GM12878 (cell line): ENCODE measurements around the gene GMDS. TPM values are rescaled to one million over a fixed set of nuclear protein-coding genes. Genes with fewer than 3 reads are reported as not detected.

Experiments used
- ATAC-seq: fragments of 200-7000 bp; cut with Tn5 transposase; 3 replicates; pipeline ENCODE4 v1.9.1; 2020; ENCODE audit warnings: mild to moderate bottlenecking, moderate library complexity
- BruUV-seq: library from RNA; stranded (reverse); fragments of 400-500 nt; replicated peaks from 2 replicates; lab custom pipeline; 2021; lab: Mats Ljungman, UMichigan
- CTCF ChIA-PET: fragments of 300-600 bp; sonication (Branson Sonifier 250); formaldehyde crosslinking; extraction: SDS; loops from one replicate; lab custom pipeline; 2021; ENCODE audit warnings: inconsistent platforms; lab: Yijun Ruan, JAX
- POLR2A ChIA-PET: fragments of 350-600 bp; formaldehyde crosslinking; extraction: SDS; loops from one replicate; lab custom pipeline; 2021; ENCODE audit warnings: inconsistent platforms; lab: Charles Lee
- RAD21 ChIA-PET: fragments of 300-600 bp; sonication (Branson Sonifier 250); formaldehyde crosslinking; loops from one replicate; lab custom pipeline; 2023; ENCODE audit warnings: antibody characterized with exemption; ENCODE audit not compliant: unreplicated experiment; lab: Charles Lee
- SMC1A ChIA-PET: fragments of 300-600 bp; sonication (Branson Sonifier 250); formaldehyde crosslinking; loops from one replicate; lab custom pipeline; 2023; ENCODE audit not compliant: unreplicated experiment, uncharacterized antibody; lab: Charles Lee
- DNase-seq: peaks from one replicate; pipeline ENCODE4 v3.0.0-alpha.2; 2011; ENCODE audit warnings: low read depth, low spot score
- FAIRE-seq: peaks from 3 replicates; lab custom pipeline; 2011; peaks lifted over from hg19 to GRCh38; lab: Jason Lieb, UNC
- H2AFZ ChIP-seq: 2 replicates; pipeline ENCODE4 v1.6.0; 2011; ENCODE audit warnings: low read depth, low read length, control low read depth; ENCODE audit not compliant: control insufficient read depth
- H3K27ac ChIP-seq: 2 replicates; pipeline ENCODE4 v1.5.1; 2011; ENCODE audit warnings: control low read depth; ENCODE audit not compliant: control insufficient read depth, insufficient read depth
- H3K27me3 ChIP-seq, 2 experiments: replicated peaks in 1 of 2; 2 replicates each; pipeline versions ENCODE4 v1.6.0 to v1.6.1; 2011; ENCODE audit warnings: low read length in 1 of 2; ENCODE audit not compliant: control insufficient read depth in 2 of 2, insufficient read depth in 2 of 2
- H3K36me3 ChIP-seq, 2 experiments: 2 replicates each; pipeline ENCODE4 v1.5.1; 2011; ENCODE audit warnings: low read length in 1 of 2; ENCODE audit not compliant: control insufficient read depth in 2 of 2, insufficient read depth in 2 of 2
- H3K4me1 ChIP-seq: 2 replicates; pipeline ENCODE4 v1.6.1; 2011; ENCODE audit warnings: mild to moderate bottlenecking, low read length, moderate library complexity, mixed read lengths; ENCODE audit not compliant: control insufficient read depth, insufficient read depth
- H3K4me2 ChIP-seq: 2 replicates; pipeline ENCODE4 v1.6.0; 2011; ENCODE audit warnings: control low read depth; ENCODE audit not compliant: control insufficient read depth, insufficient read depth
- H3K4me3 ChIP-seq: fragments of 200-600 bp; sonication (generic); 2 replicates; pipeline ENCODE4 v1.5.1; 2016
- H3K79me2 ChIP-seq: 2 replicates; pipeline ENCODE4 v1.6.0; 2011; ENCODE audit warnings: low read length; ENCODE audit not compliant: control insufficient read depth, insufficient read depth
- H3K9ac ChIP-seq: 2 replicates; pipeline ENCODE4 v1.8.0; 2011; ENCODE audit warnings: low read length, control low read depth, mixed read lengths; ENCODE audit not compliant: control insufficient read depth, insufficient read depth
- H3K9me3 ChIP-seq: replicated peaks from 3 replicates; pipeline ENCODE4 v1.5.1; 2011; ENCODE audit warnings: mild to moderate bottlenecking, low read length; ENCODE audit not compliant: control insufficient read depth, insufficient read depth
- H4K20me1 ChIP-seq: 2 replicates; pipeline ENCODE4 v1.6.0; 2011; ENCODE audit not compliant: control insufficient read depth, insufficient read depth
- BHLHE40 ChIP-seq, 2 experiments: fragments of 450-650 bp in 1 of 2; IDR thresholded peaks; 2 replicates each; pipeline ENCODE4 v1.6.1; 2011 to 2017; ENCODE audit warnings: low read depth in 2 of 2, borderline replicate concordance in 1 of 2, improper control_type of control experiment in 1 of 2, low read length in 1 of 2, mild to moderate bottlenecking in 1 of 2
- GATAD2B ChIP-seq: fragments of 450-650 bp; conservative IDR thresholded peaks from 2 replicates; pipeline ENCODE4 v1.6.1; 2017; ENCODE audit warnings: low read depth, mild to moderate bottlenecking, moderate library complexity
- JUNB ChIP-seq: IDR thresholded peaks from 2 replicates; pipeline ENCODE4 v1.6.1; 2016; ENCODE audit warnings: antibody characterized with exemption, mild to moderate bottlenecking
- KLF5 ChIP-seq: fragments of 450-650 bp; IDR thresholded peaks from 2 replicates; pipeline ENCODE4 v1.6.1; 2014; ENCODE audit warnings: mild to moderate bottlenecking; ENCODE audit not compliant: partially characterized antibody
- LARP7 ChIP-seq: fragments of 450-650 bp; IDR thresholded peaks from 2 replicates; pipeline ENCODE4 v1.6.1; 2017; ENCODE audit warnings: mild to moderate bottlenecking
- MEF2A ChIP-seq: IDR thresholded peaks from 2 replicates; pipeline ENCODE4 v1.6.1; 2011; ENCODE audit warnings: low read depth, mild to moderate bottlenecking, low read length, moderate library complexity; ENCODE audit not compliant: insufficient read depth
- MEF2B ChIP-seq: fragments of 450-650 bp; IDR thresholded peaks from 2 replicates; pipeline ENCODE4 v1.6.1; 2018; ENCODE audit warnings: mild to moderate bottlenecking, moderate library complexity; ENCODE audit not compliant: partially characterized antibody, poor library complexity, severe bottlenecking
- MTA3 ChIP-seq: IDR thresholded peaks from 2 replicates; pipeline ENCODE4 v1.6.1; 2012; ENCODE audit warnings: low read length, inconsistent platforms, borderline replicate concordance
- MXI1 ChIP-seq: fragments of 150-350 bp; IDR thresholded peaks from 2 replicates; pipeline ENCODE4 v1.6.1; 2011; ENCODE audit warnings: low read depth, mild to moderate bottlenecking, inconsistent platforms, low read length, improper control_type of control experiment
- NBN ChIP-seq: fragments of 450-650 bp; IDR thresholded peaks from 2 replicates; pipeline ENCODE4 v1.6.1; 2016
- NFIC ChIP-seq: IDR thresholded peaks from 2 replicates; pipeline ENCODE4 v1.6.1; 2012; ENCODE audit warnings: low read depth, mild to moderate bottlenecking, inconsistent platforms, low read length, moderate library complexity
- RAD51 ChIP-seq: fragments of 450-650 bp; IDR thresholded peaks from 2 replicates; pipeline ENCODE4 v1.6.1; 2016; ENCODE audit warnings: moderate library complexity, mild to moderate bottlenecking, inconsistent platforms
- RCOR1 ChIP-seq: conservative IDR thresholded peaks from 2 replicates; pipeline ENCODE4 v1.6.1; 2012; ENCODE audit warnings: low read depth, low read length, improper control_type of control experiment
- SMC3 ChIP-seq: IDR thresholded peaks from 2 replicates; pipeline ENCODE4 v1.6.1; 2011; ENCODE audit warnings: low read length, improper control_type of control experiment, borderline replicate concordance
- TAF1 ChIP-seq: IDR thresholded peaks from 2 replicates; pipeline ENCODE4 v1.6.1; 2011; ENCODE audit warnings: mild to moderate bottlenecking, low read depth, low read length, borderline replicate concordance
- TCF7 ChIP-seq: IDR thresholded peaks from 2 replicates; pipeline ENCODE4 v1.6.1; 2014; ENCODE audit warnings: antibody characterized with exemption, borderline replicate concordance
- ZNF622 ChIP-seq: fragments of 450-650 bp; IDR thresholded peaks from 2 replicates; pipeline ENCODE4 v1.6.1; 2017; ENCODE audit warnings: mild to moderate bottlenecking, inconsistent platforms
- WGBS: methylation state at CpG from one replicate; pipeline ENCODE4 v1.1.6; 2016; ENCODE audit warnings: low lambda C conversion rate; ENCODE audit not compliant: insufficient replicate concordance, insufficient coverage; ENCODE audit errors: missing lambda C conversion rate; 5-methylcytosine and 5-hydroxymethylcytosine counted together
- in situ Hi-C: fragments of 300-500 bp; cut with MboI; formaldehyde crosslinking; loops from 9 replicates; pipeline ENCODE4 v1.14.3; 2018; ENCODE audit warnings: mixed read lengths
- intact Hi-C: fragments of 100-400 bp; cut with micrococcal nuclease; formaldehyde crosslinking; loops from one replicate; pipeline ENCODE4 v1.14.2; 2022; ENCODE audit not compliant: unreplicated experiment
- polyA plus RNA-seq, 11 experiments: library from polyadenylated mRNA; depleted of rRNA in 4 of 11; unstranded in 6 of 11; stranded (reverse) in 5 of 11; fragments of >200 nt; fragmentation: Nextera tagmentation in 4 of 11; fragmentation: Illumina TruSeq in 1 of 11; extraction: Ambion mirVana in 4 of 11; extraction: Trizol in 1 of 11; gene quantifications; 1 replicate in 1 of 11; 2 replicates in 10 of 11; pipeline versions ENCODE4 v1.2.1 to v1.2.3, GENCODE V29; 2011 to 2016; ENCODE audit warnings: inconsistent platforms in 2 of 11, missing spikeins in 2 of 11, low read depth in 1 of 11
- total RNA-seq, 4 experiments: library from RNA; depleted of rRNA in 3 of 4; stranded (reverse); fragments of >200 nt in 3 of 4; fragmentation: Illumina TruSeq in 1 of 4; extraction: Trizol in 1 of 4; gene quantifications; 2 replicates each; pipeline versions ENCODE4 v1.2.1 to v1.2.3, GENCODE V29; 2013 to 2021
- TF ChIP-seq, protein P1 (sequence below): fragments of 450-650 bp; IDR thresholded peaks from 2 replicates; pipeline ENCODE4 v1.6.1; 2017; ENCODE audit warnings: borderline replicate concordance
- TF ChIP-seq, protein P2 (sequence below): fragments of 450-650 bp; IDR thresholded peaks from 2 replicates; pipeline ENCODE4 v1.6.1; 2017; ENCODE audit warnings: mild to moderate bottlenecking, moderate library complexity
- TF ChIP-seq, protein P3 (sequence below): fragments of 450-650 bp; IDR thresholded peaks from 2 replicates; pipeline ENCODE4 v1.6.1; 2016; ENCODE audit warnings: mild to moderate bottlenecking

GMDS gene
- total and polyA plus RNA-seq, 10 of the 15 experiments (the other 5 are each of a cell fraction or from before 2014, with no cell fraction given): 0.61 to 53.8 (median 29.3) TPM

DNA sequence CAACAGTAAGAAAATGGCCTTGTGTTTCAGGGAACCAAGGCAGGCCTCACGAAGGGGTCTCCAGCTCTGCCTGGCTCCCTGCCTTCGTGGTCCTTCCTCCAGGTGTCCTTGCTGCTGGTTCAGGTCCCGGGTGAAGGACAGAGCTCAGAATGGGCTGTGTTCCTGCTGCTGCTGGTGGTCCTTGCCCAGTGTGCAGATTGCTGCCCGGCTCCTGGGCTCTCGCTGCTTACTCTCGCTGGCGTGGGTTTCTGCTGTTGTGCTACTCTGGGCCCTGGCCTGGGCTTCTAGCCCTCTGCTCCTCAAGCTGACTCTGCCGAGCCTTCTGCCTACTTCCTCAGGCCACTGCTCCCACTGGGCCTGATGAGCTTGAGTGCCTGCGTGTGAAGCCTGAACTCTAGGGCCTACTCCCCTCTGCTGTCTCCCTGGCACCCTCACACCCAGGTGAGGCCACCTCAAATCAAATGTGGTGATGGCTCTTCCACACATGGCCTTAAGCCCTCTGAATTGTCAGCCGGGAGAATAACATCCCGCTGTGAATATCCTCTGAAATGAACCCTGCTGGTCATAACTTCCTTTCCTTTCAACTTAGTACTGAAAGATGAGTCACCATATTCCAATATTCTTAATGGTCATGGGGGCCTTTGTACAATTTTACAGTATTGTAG, 464.1 kb downstream of the GMDS start:
- no peak for ATAC-seq
- intact Hi-C loops: no loop called here

More for the DNA sequence above, 464.1 kb downstream of the GMDS start:
- FAIRE-seq (no peak), DNase-seq (no peak)
- H4K20me1 ChIP-seq: no peaks in the 10 kb centered on the region
- no peaks in the 10 kb centered on the region for H3K4me1 ChIP-seq
- CTCF ChIA-PET: no interaction called here
- POLR2A ChIA-PET: no interaction called here
- in situ Hi-C loops: no loop called here
- no peaks in the 10 kb centered on the region for H3K79me2 ChIP-seq
- H3K27me3 ChIP-seq: no peaks in the 10 kb centered on the region
- BruUV-seq: no TSS peak
- no peak overlapping the region for H3K27ac ChIP-seq
- H3K4me3 ChIP-seq: no peak overlapping the region
- SMC1A ChIA-PET: no interaction called here
- TF ChIP-seq TCF7 (no peak), LARP7 (no peak), BHLHE40 (IDR thresholded peaks at IDR 0.05; ENCODE audit: borderline replicate concordance in 1 of 2, low read depth in 2 of 2, low read length in 1 of 2) (no peak), TAF1 (no peak), MXI1 (no peak), JUNB (no peak), NFIC (no peak), MTA3 (no peak), KLF5 (no peak), RCOR1 (no peak), RAD51 (no peak), MEF2A (no peak), MEF2B (no peak), ZNF622 (no peak), NBN (no peak), SMC3 (no peak), GATAD2B (no peak)
- TF ChIP-seq, protein P1, sequence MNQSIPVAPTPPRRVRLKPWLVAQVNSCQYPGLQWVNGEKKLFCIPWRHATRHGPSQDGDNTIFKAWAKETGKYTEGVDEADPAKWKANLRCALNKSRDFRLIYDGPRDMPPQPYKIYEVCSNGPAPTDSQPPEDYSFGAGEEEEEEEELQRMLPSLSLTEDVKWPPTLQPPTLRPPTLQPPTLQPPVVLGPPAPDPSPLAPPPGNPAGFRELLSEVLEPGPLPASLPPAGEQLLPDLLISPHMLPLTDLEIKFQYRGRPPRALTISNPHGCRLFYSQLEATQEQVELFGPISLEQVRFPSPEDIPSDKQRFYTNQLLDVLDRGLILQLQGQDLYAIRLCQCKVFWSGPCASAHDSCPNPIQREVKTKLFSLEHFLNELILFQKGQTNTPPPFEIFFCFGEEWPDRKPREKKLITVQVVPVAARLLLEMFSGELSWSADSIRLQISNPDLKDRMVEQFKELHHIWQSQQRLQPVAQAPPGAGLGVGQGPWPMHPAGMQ: no peak
- TF ChIP-seq, protein P2, sequence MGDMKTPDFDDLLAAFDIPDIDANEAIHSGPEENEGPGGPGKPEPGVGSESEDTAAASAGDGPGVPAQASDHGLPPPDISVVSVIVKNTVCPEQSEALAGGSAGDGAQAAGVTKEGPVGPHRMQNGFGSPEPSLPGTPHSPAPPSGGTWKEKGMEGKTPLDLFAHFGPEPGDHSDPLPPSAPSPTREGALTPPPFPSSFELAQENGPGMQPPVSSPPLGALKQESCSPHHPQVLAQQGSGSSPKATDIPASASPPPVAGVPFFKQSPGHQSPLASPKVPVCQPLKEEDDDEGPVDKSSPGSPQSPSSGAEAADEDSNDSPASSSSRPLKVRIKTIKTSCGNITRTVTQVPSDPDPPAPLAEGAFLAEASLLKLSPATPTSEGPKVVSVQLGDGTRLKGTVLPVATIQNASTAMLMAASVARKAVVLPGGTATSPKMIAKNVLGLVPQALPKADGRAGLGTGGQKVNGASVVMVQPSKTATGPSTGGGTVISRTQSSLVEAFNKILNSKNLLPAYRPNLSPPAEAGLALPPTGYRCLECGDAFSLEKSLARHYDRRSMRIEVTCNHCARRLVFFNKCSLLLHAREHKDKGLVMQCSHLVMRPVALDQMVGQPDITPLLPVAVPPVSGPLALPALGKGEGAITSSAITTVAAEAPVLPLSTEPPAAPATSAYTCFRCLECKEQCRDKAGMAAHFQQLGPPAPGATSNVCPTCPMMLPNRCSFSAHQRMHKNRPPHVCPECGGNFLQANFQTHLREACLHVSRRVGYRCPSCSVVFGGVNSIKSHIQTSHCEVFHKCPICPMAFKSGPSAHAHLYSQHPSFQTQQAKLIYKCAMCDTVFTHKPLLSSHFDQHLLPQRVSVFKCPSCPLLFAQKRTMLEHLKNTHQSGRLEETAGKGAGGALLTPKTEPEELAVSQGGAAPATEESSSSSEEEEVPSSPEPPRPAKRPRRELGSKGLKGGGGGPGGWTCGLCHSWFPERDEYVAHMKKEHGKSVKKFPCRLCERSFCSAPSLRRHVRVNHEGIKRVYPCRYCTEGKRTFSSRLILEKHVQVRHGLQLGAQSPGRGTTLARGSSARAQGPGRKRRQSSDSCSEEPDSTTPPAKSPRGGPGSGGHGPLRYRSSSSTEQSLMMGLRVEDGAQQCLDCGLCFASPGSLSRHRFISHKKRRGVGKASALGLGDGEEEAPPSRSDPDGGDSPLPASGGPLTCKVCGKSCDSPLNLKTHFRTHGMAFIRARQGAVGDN: no peak
- TF ChIP-seq, protein P3, sequence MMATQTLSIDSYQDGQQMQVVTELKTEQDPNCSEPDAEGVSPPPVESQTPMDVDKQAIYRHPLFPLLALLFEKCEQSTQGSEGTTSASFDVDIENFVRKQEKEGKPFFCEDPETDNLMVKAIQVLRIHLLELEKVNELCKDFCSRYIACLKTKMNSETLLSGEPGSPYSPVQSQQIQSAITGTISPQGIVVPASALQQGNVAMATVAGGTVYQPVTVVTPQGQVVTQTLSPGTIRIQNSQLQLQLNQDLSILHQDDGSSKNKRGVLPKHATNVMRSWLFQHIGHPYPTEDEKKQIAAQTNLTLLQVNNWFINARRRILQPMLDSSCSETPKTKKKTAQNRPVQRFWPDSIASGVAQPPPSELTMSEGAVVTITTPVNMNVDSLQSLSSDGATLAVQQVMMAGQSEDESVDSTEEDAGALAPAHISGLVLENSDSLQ: no peak
- WGBS: 92% methylated on average over 11 of the region's 11 CpGs
- no peak overlapping the region for H3K4me2 ChIP-seq
- H3K9ac ChIP-seq: no peak overlapping the region
- no peak overlapping the region for H2AFZ ChIP-seq
- no peaks in the 10 kb centered on the region for H3K9me3 ChIP-seq
- RAD21 ChIA-PET: no interaction called here
- H3K36me3 ChIP-seq: no peaks in the 10 kb centered on the region
